ENCODE results near the gene IKZF2. TPM values are rescaled to one million over a fixed set of nuclear protein-coding genes. Genes with fewer than 3 reads are reported as not detected.

IKZF2 gene
- total RNA-seq, 1 experiment from 2014 or later = 3.0 TPM

DNA sequence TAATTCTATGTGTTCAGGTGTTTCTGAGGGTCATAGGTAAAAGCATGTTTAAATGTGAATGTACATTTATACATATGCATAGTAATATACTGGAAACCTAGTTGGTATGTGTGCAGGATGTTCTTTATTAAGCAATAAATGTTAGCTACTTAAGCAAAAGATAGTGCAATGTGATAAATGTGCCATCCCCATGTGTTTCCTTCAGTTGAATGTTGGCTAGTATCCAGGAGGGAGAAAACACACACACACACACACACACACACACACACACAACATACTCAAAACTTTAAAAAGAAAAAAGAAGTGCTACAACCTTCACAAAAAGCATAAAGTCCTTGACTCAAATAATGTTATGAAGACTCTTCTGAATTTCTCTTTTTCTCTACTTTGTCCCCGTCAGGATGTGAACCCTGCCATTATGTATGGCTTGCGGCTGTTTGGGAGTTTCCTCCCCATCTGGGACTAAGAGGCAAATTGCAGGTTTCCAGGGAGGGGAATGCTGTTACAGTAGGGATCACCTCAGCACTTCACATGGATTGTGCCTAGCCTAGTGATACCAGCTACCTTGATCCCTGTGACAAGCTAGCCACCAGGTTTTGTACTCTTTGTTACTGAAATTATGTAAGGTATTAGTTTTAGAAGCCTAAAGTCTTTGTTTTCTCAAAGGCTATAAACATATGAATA, 82.6 kb downstream of the IKZF2 start:
- Histone ChIP-seq H3K14ac (ENCODE audit: insufficient read depth, low read length) (0 out of 2 replicates have a peak overlapping the region, but pooled peaks have one; percentile 15), H3K9me3 (ENCODE audit: control insufficient read depth, low read depth, low read length) (no peaks in the 10 kb centered on the region), H2AK5ac (ENCODE audit: insufficient read length, low read length) (no peak overlapping the region), H3K27me3 (ENCODE audit: insufficient read depth, low read length) (no peaks in the 10 kb centered on the region), H3K4me2 (ENCODE audit: insufficient read depth, insufficient read length, low read length) (no peak overlapping the region), H3K79me1 (ENCODE audit: insufficient read depth, low read depth, low read length, poor library complexity, severe bottlenecking) (no peaks in the 10 kb centered on the region), H3K56ac (ENCODE audit: insufficient read length, low read depth, low read length) (no peak overlapping the region), H3K23me2 (ENCODE audit: insufficient read length, low read depth, low read length, poor library complexity, severe bottlenecking) (no peaks in the 10 kb centered on the region), H3K4me1 (ENCODE audit: insufficient read depth, low read length) (no peaks in the 10 kb centered on the region), H4K91ac (ENCODE audit: insufficient read length, low read depth, low read length) (no peak overlapping the region), H2BK15ac (ENCODE audit: low read depth, low read length) (no peak overlapping the region), H4K8ac (replicated peaks; ENCODE audit: insufficient read length, low read depth, low read length) (no peak overlapping the region), H2BK20ac (ENCODE audit: low read depth, low read length, poor library complexity, severe bottlenecking) (no peak overlapping the region), H3K79me2 (ENCODE audit: insufficient read depth, low read length) (no peaks in the 10 kb centered on the region), H2BK5ac (ENCODE audit: insufficient read length, low read length) (no peak overlapping the region), H3T11ph (ENCODE audit: low read length) (no peak overlapping the region), H3K18ac (ENCODE audit: insufficient read length, low read depth, low read length) (no peak overlapping the region), H3K23ac (ENCODE audit: insufficient read length, low read depth, low read length) (no peak overlapping the region), H3K4ac (ENCODE audit: low read depth, low read length) (no peak overlapping the region), H3K9ac (ENCODE audit: extremely low read depth, insufficient read length, low read length) (no peak overlapping the region), H2AFZ (ENCODE audit: low read length) (no peak overlapping the region), H4K5ac (ENCODE audit: insufficient read length, low read depth, low read length) (no peak overlapping the region), H2BK12ac (ENCODE audit: insufficient read length, low read depth, low read length) (no peak overlapping the region), H2BK120ac (ENCODE audit: low read depth, low read length, poor library complexity, severe bottlenecking) (no peak overlapping the region), H3K27ac (ENCODE audit: insufficient read length, low read depth, low read length) (no peak overlapping the region), H4K20me1 (ENCODE audit: control insufficient read depth, insufficient read depth, insufficient read length) (no peaks in the 10 kb centered on the region)
- no peaks in the 10 kb centered on the region for H3K27me3 Mint-ChIP-seq (ENCODE audit: low read depth)
- no peak for DNase-seq
- no peak overlapping the region for H3K4me3 Mint-ChIP-seq
- H3K9me3 Mint-ChIP-seq = no peaks in the 10 kb centered on the region
- no peaks in the 10 kb centered on the region for H3K36me3 Mint-ChIP-seq (ENCODE audit: insufficient read depth in 1 of 3, low read depth in 3 of 3)
- TF ChIP-seq CTCF (conservative IDR thresholded peaks at IDR 0.05) = no peak
- H3K27ac Mint-ChIP-seq = peak overlapping the region in 2 of 3 experiments; percentile 76 to 84; a peak in 4 of 7 replicates
- peaks cover 21 to 23% of the 10 kb centered on the region in 2 experiments for H3K4me1 Mint-ChIP-seq
- WGBS (ENCODE audit: extremely low coverage, insufficient read length, low lambda C conversion rate) = no CpG with 5 or more reads among the region's 2 CpGs
